DOHH2 (cell line): ENCODE measurements around the gene UMODL1.

ENCODE experiments used
- H3F3A ChIP-seq: fragments of 200-600 bp; sonication (generic), shearing (Covaris generic); 2 replicates; pipeline ENCODE4 v1.6.0; 2016; ENCODE audit warnings: antibody characterized with exemption, mild to moderate bottlenecking; ENCODE audit not compliant: control insufficient read depth, insufficient read depth
- H3K27ac ChIP-seq: fragments of 200-600 bp; sonication (generic); 2 replicates; pipeline ENCODE4 v1.5.1; 2014; ENCODE audit warnings: low read depth, mild to moderate bottlenecking, low read length, moderate library complexity
- H3K27me3 ChIP-seq: fragments of 200-600 bp; sonication (generic); 2 replicates; pipeline ENCODE4 v1.6.1; 2014; ENCODE audit warnings: mild to moderate bottlenecking, low read length, mixed read lengths; ENCODE audit not compliant: control insufficient read depth
- H3K36me3 ChIP-seq: fragments of 200-600 bp; sonication (generic); 2 replicates; pipeline ENCODE4 v1.6.1; 2014; ENCODE audit warnings: mild to moderate bottlenecking, low read length, moderate library complexity, mixed read lengths; ENCODE audit not compliant: control insufficient read depth
- H3K4me1 ChIP-seq: fragments of 200-600 bp; sonication (generic); 2 replicates; pipeline ENCODE4 v1.6.1; 2014; ENCODE audit warnings: mild to moderate bottlenecking, low read length, mixed read lengths; ENCODE audit not compliant: control insufficient read depth
- H3K4me2 ChIP-seq: fragments of 200-600 bp; sonication (generic); 2 replicates; pipeline ENCODE4 v1.6.0; 2014; ENCODE audit warnings: mild to moderate bottlenecking, low read length, moderate library complexity
- H3K4me3 ChIP-seq: fragments of 200-600 bp; sonication (generic); 2 replicates; pipeline ENCODE4 v1.5.1; 2014; ENCODE audit warnings: mild to moderate bottlenecking, low read length, mixed read lengths
- H3K79me2 ChIP-seq: fragments of 200-600 bp; sonication (generic); 2 replicates; pipeline ENCODE4 v1.6.1; 2014; ENCODE audit warnings: mild to moderate bottlenecking, low read length, mixed read lengths; ENCODE audit not compliant: control insufficient read depth
- H3K9me2 ChIP-seq: fragments of 200-600 bp; sonication (generic); replicated peaks from 2 replicates; pipeline ENCODE4 v1.6.1; 2014; ENCODE audit warnings: mild to moderate bottlenecking, low read length, mixed read lengths; ENCODE audit not compliant: control insufficient read depth
- H3K9me3 ChIP-seq: fragments of 200-600 bp; sonication (generic); 2 replicates; pipeline ENCODE4 v1.6.1; 2014; ENCODE audit warnings: antibody characterized with exemption, low read length, mixed read lengths; ENCODE audit not compliant: control insufficient read depth, insufficient read depth
- H4K20me1 ChIP-seq: fragments of 200-600 bp; sonication (generic); 2 replicates; pipeline ENCODE4 v1.6.0; 2014; ENCODE audit warnings: low read depth, mild to moderate bottlenecking, antibody characterized with exemption, low read length, moderate library complexity; ENCODE audit not compliant: control insufficient read depth, insufficient read depth
- CTCF ChIP-seq: fragments of 200-600 bp; sonication (generic); IDR thresholded peaks from one replicate; pipeline ENCODE4 v1.5.1; 2014; ENCODE audit warnings: antibody characterized with exemption, mild to moderate bottlenecking, low read depth, low read length; ENCODE audit not compliant: poor library complexity, severe bottlenecking
- EZH2phosphoT487 ChIP-seq: fragments of 200-600 bp; sonication (generic); IDR thresholded peaks from 2 replicates; pipeline ENCODE4 v1.6.1; 2017; ENCODE audit warnings: borderline replicate concordance, mild to moderate bottlenecking, antibody characterized with exemption, low read length, moderate library complexity, mixed read lengths

UMODL1 gene

DNA sequence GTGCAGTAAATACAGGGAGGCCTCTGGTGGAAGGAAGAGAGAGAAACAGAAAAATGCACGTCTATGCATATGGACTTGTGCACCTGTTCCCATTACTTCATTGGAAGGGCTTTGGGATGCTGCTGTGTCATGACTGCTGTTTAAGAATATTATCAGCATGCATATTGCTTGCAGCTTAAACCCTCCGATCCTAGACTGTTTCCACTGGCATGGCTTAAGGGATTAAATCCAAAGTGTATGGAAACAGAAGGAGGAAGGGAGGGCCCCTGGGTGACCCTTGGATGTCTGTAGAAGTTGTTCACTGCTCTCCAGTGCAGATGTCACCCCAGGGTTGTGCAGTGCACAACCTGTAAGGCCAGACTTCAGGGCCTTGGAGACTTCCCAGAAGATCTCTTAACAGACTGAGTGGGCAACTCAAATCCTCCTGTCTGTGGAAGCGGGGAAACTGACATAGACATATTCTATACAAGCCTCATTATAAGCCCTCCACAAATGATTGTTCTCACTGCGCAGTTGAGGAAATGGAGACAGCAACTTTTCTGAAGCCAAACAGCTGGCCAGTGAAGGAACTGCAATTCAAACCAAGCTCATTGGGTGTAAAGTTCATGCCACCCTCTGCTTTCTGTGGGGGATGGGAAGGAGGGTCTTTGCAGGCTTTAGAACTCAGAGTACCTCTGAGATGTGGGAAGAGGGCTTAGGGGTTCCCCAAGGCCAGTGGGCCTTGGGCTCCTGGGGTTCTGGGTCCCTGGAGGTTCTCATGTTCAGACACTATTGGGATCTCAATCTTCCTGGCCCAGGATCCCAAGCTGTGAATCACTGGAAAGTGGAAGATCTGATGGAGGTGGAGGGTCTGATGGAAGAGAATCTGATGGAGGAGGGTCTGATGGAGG lies 73.8 kb downstream of the UMODL1 start:
- Histone ChIP-seq H3K9me3 (no peaks in the 10 kb centered on the region), H3K27me3 (no peaks in the 10 kb centered on the region; the same call in 1 of the 2 replicates), H3K4me3 (no peak overlapping the region), H3F3A (no peaks in the 10 kb centered on the region), H3K27ac (no peak overlapping the region), H3K36me3 (no peaks in the 10 kb centered on the region), H4K20me1 (0 out of 2 replicates have a peak, but pooled peaks cover 4% of the 10 kb centered on the region), H3K4me2 (no peak overlapping the region), H3K9me2 (no peaks in the 10 kb centered on the region), H3K79me2 (no peaks in the 10 kb centered on the region), H3K4me1 (peaks cover 19% of the 10 kb centered on the region)
- TF ChIP-seq CTCF = no peak
- TF ChIP-seq EZH2phosphoT487 = no peak

DNA sequence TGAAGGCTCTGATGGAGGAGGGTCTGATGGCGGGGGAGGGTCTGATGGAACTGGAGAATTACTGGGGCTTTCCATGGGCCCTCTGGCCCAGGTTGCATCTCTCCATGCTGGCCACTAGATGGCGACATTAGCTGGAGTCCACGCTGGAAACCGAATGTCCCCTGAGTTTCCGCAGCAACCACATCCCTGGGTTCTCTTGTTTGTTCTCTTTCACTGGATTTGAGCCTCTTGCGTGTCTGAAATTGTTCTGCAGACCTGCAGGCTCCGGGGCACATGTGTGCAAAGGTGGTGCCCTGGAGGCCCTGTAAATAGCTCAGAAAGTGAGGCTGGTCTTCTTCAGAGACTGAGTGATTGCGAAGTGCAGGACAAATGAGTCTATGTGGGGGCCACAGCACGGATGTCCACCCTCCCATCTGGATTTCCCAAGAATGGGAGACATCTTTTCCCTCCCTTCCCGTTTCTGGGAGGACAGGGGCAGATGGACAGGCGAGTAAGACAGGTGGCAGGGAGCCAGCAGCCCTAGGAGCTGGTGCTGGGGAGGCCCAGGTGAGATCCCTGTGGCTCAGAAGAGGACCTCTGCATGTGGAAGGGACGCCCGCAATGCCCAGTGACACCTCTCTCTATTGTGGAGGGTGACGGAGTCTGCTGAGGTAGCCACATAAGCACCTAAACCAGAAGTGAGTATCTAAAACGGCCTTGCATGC lies 74.6 kb downstream of the UMODL1 start:
- Histone ChIP-seq H3K79me2 (no peaks in the 10 kb centered on the region), H3K36me3 (no peaks in the 10 kb centered on the region), H3K27me3 (no peaks in the 10 kb centered on the region; the same call in 1 of the 2 replicates), H3K9me3 (no peaks in the 10 kb centered on the region), H3K4me2 (no peak overlapping the region), H3K27ac (no peak overlapping the region), H3F3A (no peaks in the 10 kb centered on the region), H3K9me2 (no peaks in the 10 kb centered on the region), H3K4me1 (peaks cover 11% of the 10 kb centered on the region), H4K20me1 (0 out of 2 replicates have a peak, but pooled peaks cover 4% of the 10 kb centered on the region), H3K4me3 (no peak overlapping the region)
- TF ChIP-seq CTCF = peak; percentile 95
- no peak for TF ChIP-seq EZH2phosphoT487

DNA sequence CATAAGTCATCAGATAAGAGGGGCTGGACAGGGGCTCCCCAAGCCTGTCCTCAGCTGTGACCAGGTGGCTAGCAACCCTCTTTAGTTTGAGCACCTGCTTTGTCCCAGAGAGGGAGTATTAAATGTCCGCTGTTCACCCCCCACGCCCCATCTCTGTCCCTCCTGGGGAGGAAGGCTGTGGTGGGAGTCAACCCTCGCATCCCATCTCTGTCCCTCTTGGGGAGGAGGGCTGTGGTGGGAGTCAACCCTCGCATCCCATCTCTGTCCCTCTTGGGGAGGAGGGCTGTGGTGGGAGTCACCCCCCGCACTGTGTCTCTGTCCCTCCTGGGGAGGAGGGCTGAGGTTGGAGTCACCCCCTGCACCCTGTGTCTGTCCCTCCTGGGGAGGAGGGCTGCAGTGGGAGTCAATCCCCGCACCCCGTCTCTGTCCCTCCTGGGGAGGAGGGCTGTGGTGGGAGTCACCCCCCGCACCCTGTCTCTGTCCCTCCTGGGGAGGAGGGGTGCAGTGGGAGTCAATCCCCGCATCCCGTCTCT lies 75.2 kb downstream of the UMODL1 start:
- Histone ChIP-seq H3K36me3 (no peaks in the 10 kb centered on the region), H3K27ac (no peak overlapping the region), H3K4me3 (no peak overlapping the region), H3K9me2 (no peaks in the 10 kb centered on the region), H3K4me2 (no peak overlapping the region), H3K9me3 (no peaks in the 10 kb centered on the region), H3F3A (no peaks in the 10 kb centered on the region), H4K20me1 (0 out of 2 replicates have a peak, but pooled peaks cover 4% of the 10 kb centered on the region), H3K4me1 (peaks cover 10% of the 10 kb centered on the region), H3K27me3 (no peaks in the 10 kb centered on the region; the same call in 1 of the 2 replicates), H3K79me2 (no peaks in the 10 kb centered on the region)
- no peak for TF ChIP-seq CTCF
- no peak for TF ChIP-seq EZH2phosphoT487
